ENCODE data around the gene POMP. TPM values are rescaled to one million over a fixed set of nuclear protein-coding genes. Genes with fewer than 3 reads are reported as not detected.
"Not testable (repeated sequence)": the region's sequence is repeated elsewhere in the genome, so short reads cannot be mapped to it uniquely, and the experiment has no call there.

The POMP gene
- total RNA-seq, 1 donor from 2014 or later, result 131 TPM

- Mint-ChIP-seq H3K36me3 (ENCODE audit: low read depth, unreplicated experiment) (no peaks in the 10 kb centered on the region), H3K27me3 (ENCODE audit: low read depth, unreplicated experiment) (no peaks in the 10 kb centered on the region), H3K9me3 (ENCODE audit: unreplicated experiment) (peaks cover 21% of the 10 kb centered on the region), H3K27ac (ENCODE audit: unreplicated experiment) (no peak overlapping the region), H3K4me3 (ENCODE audit: unreplicated experiment) (no peak overlapping the region), H3K4me1 (ENCODE audit: low read depth, unreplicated experiment) (no peaks in the 10 kb centered on the region)
- FAIRE-seq (no peak), DNase-seq (ENCODE audit: low read depth) (no peak)
- TF ChIP-seq EZH2 (IDR thresholded peaks at IDR 0.05; ENCODE audit: insufficient read depth, low read length), result no peak
- TF ChIP-seq CTCF (IDR thresholded peaks at IDR 0.05; ENCODE audit: insufficient read depth, low read depth, low read length), result no peak
- H3K9me3 ChIP-seq (ENCODE audit: insufficient read depth, low read depth, low read length), result no peaks in the 10 kb centered on the region
- no peak overlapping the region for H3K27ac ChIP-seq (ENCODE audit: low read depth, low read length)
- no peak overlapping the region for H2AFZ ChIP-seq (ENCODE audit: low read depth, low read length)
- H3K4me3 ChIP-seq (ENCODE audit: insufficient read depth, low read depth, low read length), result no peak overlapping the region
- H4K20me1 ChIP-seq (ENCODE audit: insufficient read depth, low read length), result peaks cover 3% of the 10 kb centered on the region
- no peaks in the 10 kb centered on the region for H3K79me2 ChIP-seq (ENCODE audit: insufficient read depth, low read length)
- no peaks in the 10 kb centered on the region for H3K27me3 ChIP-seq (ENCODE audit: insufficient read depth, low read length)
- no peaks in the 10 kb centered on the region for H3K4me1 ChIP-seq (ENCODE audit: insufficient read depth, low read length)
- peaks cover 1% of the 10 kb centered on the region for H3K36me3 ChIP-seq (ENCODE audit: insufficient read depth, low read length)
- H3K9ac ChIP-seq (ENCODE audit: low read length), result no peak overlapping the region
- no peak overlapping the region for H3K4me2 ChIP-seq (ENCODE audit: low read length)
Measured at GRCh38 chr13:28684257-28684656, 25.3 kb downstream of the POMP start.

GRCh38 chr13:28685114-28685513, 26.2 kb downstream of the POMP start:
- Histone ChIP-seq H3K9ac (ENCODE audit: low read length) (no peak overlapping the region), H3K4me1 (ENCODE audit: insufficient read depth, low read length) (no peaks in the 10 kb centered on the region), H3K9me3 (ENCODE audit: insufficient read depth, low read depth, low read length) (no peaks in the 10 kb centered on the region), H3K4me2 (ENCODE audit: low read length) (no peak overlapping the region), H3K36me3 (ENCODE audit: insufficient read depth, low read length) (no peaks in the 10 kb centered on the region), H4K20me1 (ENCODE audit: insufficient read depth, low read length) (no peaks in the 10 kb centered on the region), H3K79me2 (ENCODE audit: insufficient read depth, low read length) (no peaks in the 10 kb centered on the region), H2AFZ (ENCODE audit: low read depth, low read length) (no peak overlapping the region), H3K27ac (ENCODE audit: low read depth, low read length) (no peak overlapping the region), H3K27me3 (ENCODE audit: insufficient read depth, low read length) (no peaks in the 10 kb centered on the region), H3K4me3 (ENCODE audit: insufficient read depth, low read depth, low read length) (no peak overlapping the region)
- Mint-ChIP-seq H3K27me3 (ENCODE audit: low read depth, unreplicated experiment) (no peaks in the 10 kb centered on the region), H3K4me1 (ENCODE audit: low read depth, unreplicated experiment) (no peaks in the 10 kb centered on the region), H3K9me3 (ENCODE audit: unreplicated experiment) (peaks cover 23% of the 10 kb centered on the region), H3K36me3 (ENCODE audit: low read depth, unreplicated experiment) (peaks cover 2% of the 10 kb centered on the region), H3K4me3 (ENCODE audit: unreplicated experiment) (no peak overlapping the region), H3K27ac (ENCODE audit: unreplicated experiment) (no peak overlapping the region)
- FAIRE-seq (no peak), DNase-seq (ENCODE audit: low read depth) (no peak)
- TF ChIP-seq EZH2 (IDR thresholded peaks at IDR 0.05; ENCODE audit: insufficient read depth, low read length), result no peak
- TF ChIP-seq CTCF (IDR thresholded peaks at IDR 0.05; ENCODE audit: insufficient read depth, low read depth, low read length), result no peak

- TF ChIP-seq CTCF (IDR thresholded peaks at IDR 0.05; ENCODE audit: insufficient read depth, low read depth, low read length) (no peak), EZH2 (IDR thresholded peaks at IDR 0.05; ENCODE audit: insufficient read depth, low read length) (no peak)
- no peak overlapping the region for H3K4me3 ChIP-seq (ENCODE audit: insufficient read depth, low read depth, low read length)
- Mint-ChIP-seq H3K4me3 (ENCODE audit: unreplicated experiment) (no peak overlapping the region), H3K9me3 (ENCODE audit: unreplicated experiment) (peaks cover 25% of the 10 kb centered on the region), H3K4me1 (ENCODE audit: low read depth, unreplicated experiment) (no peaks in the 10 kb centered on the region), H3K27ac (ENCODE audit: unreplicated experiment) (no peak overlapping the region), H3K27me3 (ENCODE audit: low read depth, unreplicated experiment) (no peaks in the 10 kb centered on the region), H3K36me3 (ENCODE audit: low read depth, unreplicated experiment) (peaks cover 2% of the 10 kb centered on the region)
- no peak for DNase-seq (ENCODE audit: low read depth)
- H3K36me3 ChIP-seq (ENCODE audit: insufficient read depth, low read length), result no peaks in the 10 kb centered on the region
- no peak overlapping the region for H3K4me2 ChIP-seq (ENCODE audit: low read length)
- no peaks in the 10 kb centered on the region for H3K4me1 ChIP-seq (ENCODE audit: insufficient read depth, low read length)
- no peak overlapping the region for H3K9ac ChIP-seq (ENCODE audit: low read length)
- no peaks in the 10 kb centered on the region for H4K20me1 ChIP-seq (ENCODE audit: insufficient read depth, low read length)
- H3K27me3 ChIP-seq (ENCODE audit: insufficient read depth, low read length), result no peaks in the 10 kb centered on the region
- H3K9me3 ChIP-seq (ENCODE audit: insufficient read depth, low read depth, low read length), result no peaks in the 10 kb centered on the region
- H3K79me2 ChIP-seq (ENCODE audit: insufficient read depth, low read length), result no peaks in the 10 kb centered on the region
- H2AFZ ChIP-seq (ENCODE audit: low read depth, low read length), result no peak overlapping the region
- H3K27ac ChIP-seq (ENCODE audit: low read depth, low read length), result no peak overlapping the region
- FAIRE-seq, result no peak
Measured at GRCh38 chr13:28685892-28686291, 27.0 kb downstream of the POMP start.

- not testable (repeated sequence) for H3K9me3 Mint-ChIP-seq (ENCODE audit: unreplicated experiment); H3K4me3 ChIP-seq (ENCODE audit: insufficient read depth, low read depth, low read length); FAIRE-seq; H3K27me3 ChIP-seq (ENCODE audit: insufficient read depth, low read length); H3K27ac Mint-ChIP-seq (ENCODE audit: unreplicated experiment); H3K27ac ChIP-seq (ENCODE audit: low read depth, low read length); H3K4me3 Mint-ChIP-seq (ENCODE audit: unreplicated experiment); H4K20me1 ChIP-seq (ENCODE audit: insufficient read depth, low read length); H3K4me1 ChIP-seq (ENCODE audit: insufficient read depth, low read length); H3K9ac ChIP-seq (ENCODE audit: low read length); H3K27me3 Mint-ChIP-seq (ENCODE audit: low read depth, unreplicated experiment); H3K9me3 ChIP-seq (ENCODE audit: insufficient read depth, low read depth, low read length); H3K36me3 ChIP-seq (ENCODE audit: insufficient read depth, low read length); H3K79me2 ChIP-seq (ENCODE audit: insufficient read depth, low read length); H3K4me1 Mint-ChIP-seq (ENCODE audit: low read depth, unreplicated experiment); H3K36me3 Mint-ChIP-seq (ENCODE audit: low read depth, unreplicated experiment)
- Histone ChIP-seq H2AFZ (ENCODE audit: low read depth, low read length) (peak overlapping the region; percentile 71), H3K4me2 (ENCODE audit: low read length) (peak overlapping the region; percentile 79)
- DNase-seq (ENCODE audit: low read depth), result peak; percentile 21
Measured at GRCh38 chr13:28693605-28694491, 34.9 kb downstream of the POMP start.
